Measurements from ENCODE around the gene TICRR. TPM values are rescaled to one million over a fixed set of nuclear protein-coding genes. Genes with fewer than 3 reads are reported as not detected.

Gene TICRR
- total and polyA plus RNA-seq, 2 of the 4 experiments (the other 2 are of a cell fraction), result 3.0 to 4.2 TPM

- Histone ChIP-seq H3K27ac (ENCODE audit: insufficient read depth, low read length) (no peak overlapping the region), H4K91ac (ENCODE audit: insufficient read depth, low read depth, low read length) (no peak overlapping the region), H3K56ac (ENCODE audit: extremely low read depth, insufficient read depth, low read length) (no peak overlapping the region), H3K27me3 (ENCODE audit: control insufficient read depth, insufficient read depth, low read length) (no peaks in the 10 kb centered on the region), H4K5ac (ENCODE audit: low read depth, low read length) (no peak overlapping the region), H4K20me1 (ENCODE audit: insufficient read depth, low read length) (no peaks in the 10 kb centered on the region), H3K4ac (ENCODE audit: low read depth, low read length) (no peak overlapping the region), H3K4me2 (ENCODE audit: low read depth, low read length) (no peak overlapping the region), H3K36me3 (ENCODE audit: control insufficient read depth, insufficient read depth, low read length) (no peaks in the 10 kb centered on the region), H2BK120ac (ENCODE audit: low read depth, low read length) (no peak overlapping the region), H3K18ac (ENCODE audit: low read depth, low read length) (no peak overlapping the region), H3K9me3 (ENCODE audit: control insufficient read depth, insufficient read depth, low read length) (no peaks in the 10 kb centered on the region), H2BK15ac (ENCODE audit: low read depth, low read length) (no peak overlapping the region), H2AFZ (replicated peaks; ENCODE audit: low read length, poor library complexity) (no peak overlapping the region), H3K14ac (replicated peaks; ENCODE audit: low read depth, low read length) (no peak overlapping the region), H2BK5ac (ENCODE audit: low read depth, low read length, poor library complexity, severe bottlenecking) (no peak overlapping the region), H4K8ac (ENCODE audit: low read depth in 2 of 2, low read length in 2 of 2) (no peak overlapping the region), H2BK20ac (ENCODE audit: low read depth, low read length) (no peak overlapping the region), H2AK5ac (ENCODE audit: low read depth, low read length) (no peak overlapping the region), H3K4me3 (ENCODE audit: insufficient read depth, low read depth, low read length) (no peak overlapping the region), H3K79me1 (ENCODE audit: low read depth in 1 of 2, low read length in 2 of 2) (no peaks in the 10 kb centered on the region), H3K9me1 (ENCODE audit: insufficient read depth, low read length) (0 out of 2 replicates have a peak, but pooled peaks cover 5% of the 10 kb centered on the region), H3K9ac (ENCODE audit: low read depth, low read length) (no peak overlapping the region), H2AK9ac (replicated peaks; ENCODE audit: low read depth, low read length, poor library complexity) (no peak overlapping the region), H3K23ac (ENCODE audit: low read depth, low read length) (no peak overlapping the region), H3K4me1 (ENCODE audit: control insufficient read depth, insufficient read depth, low read length) (peaks cover under 1% of the 10 kb centered on the region; the same call in 1 of the 2 replicates)
- ChIA-PET CTCF (interaction anchor here (0.6 kb wide), 1 partner anchor 281 kb away, joined by 4 read pairs; no protein-coding TSS in a partner anchor), POLR2A (ENCODE audit: unreplicated experiment) (no interaction called here)
- TF ChIP-seq RFX5 (IDR thresholded peaks at IDR 0.05; ENCODE audit: low read depth, low read length) (no peak), CEBPB (IDR thresholded peaks at IDR 0.05; ENCODE audit: low read depth, low read length) (no peak), MAZ (IDR thresholded peaks at IDR 0.05; ENCODE audit: borderline replicate concordance, low read depth, low read length) (no peak), BHLHE40 (IDR thresholded peaks at IDR 0.05; ENCODE audit: low read depth, low read length) (no peak), FOS (IDR thresholded peaks at IDR 0.05; ENCODE audit: low read depth, low read length) (no peak), CHD1 (IDR thresholded peaks at IDR 0.05; ENCODE audit: low read depth, low read length) (no peak), CTCF (conservative IDR thresholded peaks at IDR 0.05; ENCODE audit: low read depth, low read length) (no peak), RAD21 (IDR thresholded peaks at IDR 0.05; ENCODE audit: low read length) (no peak), POLR2A (IDR thresholded peaks at IDR 0.05; ENCODE audit: low read depth, low read length) (no peak), NFE2L2 (IDR thresholded peaks at IDR 0.05; ENCODE audit: low read depth, low read length) (no peak), MAFK (IDR thresholded peaks at IDR 0.05; ENCODE audit: low read depth, low read length) (no peak), MXI1 (IDR thresholded peaks at IDR 0.05; ENCODE audit: borderline replicate concordance, low read depth, low read length) (no peak), SMC3 (IDR thresholded peaks at IDR 0.05; ENCODE audit: low read depth, low read length) (no peak), RCOR1 (IDR thresholded peaks at IDR 0.05; ENCODE audit: insufficient replicate concordance, low read length) (no peak), ELK1 (IDR thresholded peaks at IDR 0.05; ENCODE audit: borderline replicate concordance, low read depth, low read length) (no peak), USF2 (IDR thresholded peaks at IDR 0.05; ENCODE audit: low read depth, low read length) (no peak)
- dilution Hi-C loops (cut with HindIII; ENCODE audit: low sequenced_read_pairs, unreplicated experiment) (no loop called here), intact Hi-C loops (cut with micrococcal nuclease) (no loop called here), in situ Hi-C loops (cut with MboI; ENCODE audit: low sequenced_read_pairs) (no loop called here)
- no peak for DNase-seq
- BruUV-seq (replicated peaks), result no TSS peak
- WGBS, 2 experiments (ENCODE audit: extremely low coverage in 2 of 2, insufficient read length in 1 of 2), result no CpG with 5 or more reads among the region's 6 CpGs
- no peak for ATAC-seq (ENCODE audit: low read depth)
These were observed 100.3 kb downstream of the TICRR start for GRCh38 chr15:89675606-89676005.
